Activated naive CD8-positive, alpha-beta T cell treated with anti-CD3 and anti-CD28 coated beads for 36 hours (primary cell): Measurements from ENCODE around the gene UBE3C. TPM values are rescaled to one million over a fixed set of nuclear protein-coding genes. Genes with fewer than 3 reads are reported as not detected.
"Not testable (repeated sequence)": the region's sequence is repeated elsewhere in the genome, so short reads cannot be mapped to it uniquely, and the experiment has no call there.

Experiments used
- DNase-seq: peaks from one replicate; pipeline ENCODE4 v3.0.0; 2021
- H3K27ac Mint-ChIP-seq: one replicate; pipeline ENCODE4 v1.8.0; 2022; ENCODE audit warnings: mild to moderate bottlenecking, moderate library complexity, mixed read lengths
- H3K27me3 Mint-ChIP-seq: one replicate; pipeline ENCODE4 v1.8.0; 2022; ENCODE audit warnings: mild to moderate bottlenecking, mixed read lengths
- H3K36me3 Mint-ChIP-seq: one replicate; pipeline ENCODE4 v1.8.0; 2021; ENCODE audit warnings: mild to moderate bottlenecking, mixed read lengths
- H3K4me1 Mint-ChIP-seq: one replicate; pipeline ENCODE4 v1.8.0; 2021; ENCODE audit warnings: mixed read lengths
- H3K4me3 Mint-ChIP-seq: one replicate; pipeline ENCODE4 v1.8.0; 2022; ENCODE audit warnings: mild to moderate bottlenecking, moderate library complexity, mixed read lengths
- H3K9me3 Mint-ChIP-seq: one replicate; pipeline ENCODE4 v1.8.0; 2022; ENCODE audit warnings: mixed read lengths
- total RNA-seq, 2 experiments: library from RNA; stranded (reverse); gene quantifications; one replicate each; pipeline ENCODE4 v1.2.3, GENCODE V29; 2021

Gene UBE3C
- total RNA-seq, 2 experiments from 2014 or later, result 75.0 to 75.7 TPM

DNA sequence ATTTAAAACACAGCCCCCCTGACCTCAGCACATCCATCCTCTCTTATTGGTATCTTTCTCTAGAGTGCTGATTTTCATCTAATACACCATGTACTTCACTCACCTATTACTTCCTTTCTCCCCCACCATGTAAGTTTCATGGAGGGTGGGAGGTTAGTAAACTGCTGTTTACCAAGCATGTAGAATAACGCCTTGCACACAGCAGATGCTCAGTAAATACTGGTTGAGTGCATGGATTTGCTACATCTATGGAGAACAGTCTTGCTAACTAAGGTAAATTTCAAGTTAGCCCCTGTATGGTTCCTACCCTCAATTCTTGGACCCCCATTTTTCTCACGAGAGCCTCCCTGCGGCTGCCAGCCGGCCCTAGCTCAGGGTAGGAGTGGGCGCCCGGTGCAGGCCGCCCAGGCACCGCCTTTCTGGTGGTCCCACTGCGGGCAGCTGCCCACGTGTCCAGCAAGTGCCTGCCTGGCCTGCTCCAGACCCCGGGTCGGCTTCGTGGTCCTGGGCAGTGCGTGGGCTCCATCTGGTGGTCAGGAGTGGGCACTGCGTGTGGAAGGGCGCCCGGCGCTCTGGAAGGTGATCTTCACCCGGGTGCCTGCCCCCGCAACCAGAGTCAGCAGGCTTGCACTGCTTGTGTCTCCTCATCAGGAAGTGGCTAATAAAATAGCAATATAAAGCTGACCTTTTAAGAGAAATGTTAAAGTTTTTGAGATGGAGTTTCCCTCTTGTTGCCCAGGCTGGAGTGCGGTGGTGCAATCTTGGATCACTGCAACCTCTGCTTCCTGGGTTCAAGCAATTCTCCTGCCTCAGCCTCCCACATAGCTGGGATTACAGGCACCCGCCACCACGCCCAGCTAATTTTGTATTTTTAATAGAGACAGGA is 134.7 kb downstream of the UBE3C start:
- H3K27me3 Mint-ChIP-seq, result peaks cover 11% of the 10 kb centered on the region
- H3K4me3 Mint-ChIP-seq, result no peak overlapping the region

DNA sequence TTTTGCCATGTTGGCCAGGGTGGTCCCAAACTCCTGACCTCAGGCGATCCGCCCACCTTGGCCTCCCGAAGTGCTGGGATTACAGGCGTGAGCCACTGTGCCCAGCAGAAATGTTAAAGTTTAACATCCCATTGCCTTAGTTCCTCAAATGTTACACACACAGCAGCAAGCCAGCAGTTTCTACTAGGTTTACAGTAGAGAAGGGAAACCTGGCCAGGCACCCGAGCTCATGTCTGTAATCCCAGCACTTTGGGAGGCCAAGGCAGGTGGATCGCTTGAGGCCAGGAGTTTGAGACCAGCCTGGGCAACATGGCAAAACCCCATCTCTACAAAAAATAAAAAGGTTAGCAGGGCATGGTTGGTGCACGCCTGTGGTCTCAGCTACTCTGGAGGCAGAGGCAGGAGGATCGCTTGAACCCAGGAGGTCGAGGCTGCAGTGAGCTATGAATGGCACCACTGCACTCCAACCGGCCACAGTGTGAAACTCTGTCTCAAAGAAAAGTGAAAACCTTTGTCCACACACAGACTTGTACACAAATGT is 135.4 kb downstream of the UBE3C start:
- H3K4me1 Mint-ChIP-seq, result peaks cover 16% of the 10 kb centered on the region
- not testable (repeated sequence) for DNase-seq, H3K36me3 Mint-ChIP-seq, H3K9me3 Mint-ChIP-seq, H3K4me3 Mint-ChIP-seq, H3K27ac Mint-ChIP-seq
- peaks cover 12% of the 10 kb centered on the region for H3K27me3 Mint-ChIP-seq

More for the DNA sequence above, 134.7 kb downstream of the UBE3C start:
- H3K4me1 Mint-ChIP-seq, result peaks cover 16% of the 10 kb centered on the region
- H3K27ac Mint-ChIP-seq, result no peak overlapping the region
- H3K9me3 Mint-ChIP-seq, result no peaks in the 10 kb centered on the region
- peaks cover 3% of the 10 kb centered on the region for H3K36me3 Mint-ChIP-seq
- peak; percentile 68 for DNase-seq

DNA sequence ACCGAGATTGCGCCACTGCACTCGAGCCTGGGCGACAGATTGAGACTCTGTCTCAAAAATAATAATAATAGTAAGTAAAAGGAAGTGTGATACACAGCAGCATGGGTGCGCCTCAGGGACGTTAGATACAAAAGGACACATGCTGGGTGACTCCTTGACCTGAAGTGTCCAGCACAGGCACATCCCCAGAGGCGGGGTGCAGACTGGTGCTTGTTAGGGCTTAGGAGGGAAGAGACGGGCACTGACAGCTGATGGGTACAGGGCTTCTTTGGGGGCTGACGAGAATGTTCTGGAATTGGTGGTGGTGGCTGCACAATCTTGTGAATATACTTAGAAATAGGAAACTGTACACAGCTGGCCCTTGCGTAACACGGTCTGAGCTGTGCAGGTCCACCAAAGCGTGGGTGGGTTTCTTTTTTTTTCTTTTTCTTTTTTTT is 136.3 kb downstream of the UBE3C start:
- Mint-ChIP-seq H3K4me1 (peaks cover 16% of the 10 kb centered on the region), H3K27ac (no peak overlapping the region), H3K36me3 (no peaks in the 10 kb centered on the region), H3K27me3 (peaks cover 14% of the 10 kb centered on the region), H3K9me3 (no peaks in the 10 kb centered on the region), H3K4me3 (no peak overlapping the region)
- DNase-seq, result no peak

DNA sequence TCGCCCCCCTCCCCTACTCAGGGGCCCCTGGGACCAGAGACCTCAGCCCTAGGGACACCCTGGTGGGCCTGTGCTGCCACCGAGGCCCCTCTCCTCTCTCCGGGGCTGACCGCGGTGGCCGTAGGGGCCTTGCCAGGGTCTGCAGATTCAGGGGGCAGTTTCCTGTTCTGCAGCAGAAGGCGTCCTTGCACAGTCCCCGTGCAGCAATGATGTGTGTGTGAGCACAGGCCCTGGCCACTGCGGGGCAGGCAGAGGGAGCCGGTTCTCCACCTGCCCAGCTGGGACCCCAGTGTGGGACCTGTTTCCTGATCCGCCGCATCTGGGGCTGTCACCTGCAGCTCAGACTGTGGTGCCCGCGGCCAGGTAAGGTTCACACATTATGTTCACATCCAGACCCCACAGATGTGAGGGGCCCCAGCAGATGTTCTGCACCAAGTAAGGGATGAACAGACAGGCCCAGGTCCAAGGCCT is 137.4 kb downstream of the UBE3C start:
- no peaks in the 10 kb centered on the region for H3K36me3 Mint-ChIP-seq
- no peak for DNase-seq
- H3K27me3 Mint-ChIP-seq, result peaks cover 26% of the 10 kb centered on the region
- H3K4me3 Mint-ChIP-seq, result no peak overlapping the region
- no peaks in the 10 kb centered on the region for H3K9me3 Mint-ChIP-seq
- H3K27ac Mint-ChIP-seq, result peak overlapping the region; percentile 29
- H3K4me1 Mint-ChIP-seq, result peaks cover 16% of the 10 kb centered on the region

DNA sequence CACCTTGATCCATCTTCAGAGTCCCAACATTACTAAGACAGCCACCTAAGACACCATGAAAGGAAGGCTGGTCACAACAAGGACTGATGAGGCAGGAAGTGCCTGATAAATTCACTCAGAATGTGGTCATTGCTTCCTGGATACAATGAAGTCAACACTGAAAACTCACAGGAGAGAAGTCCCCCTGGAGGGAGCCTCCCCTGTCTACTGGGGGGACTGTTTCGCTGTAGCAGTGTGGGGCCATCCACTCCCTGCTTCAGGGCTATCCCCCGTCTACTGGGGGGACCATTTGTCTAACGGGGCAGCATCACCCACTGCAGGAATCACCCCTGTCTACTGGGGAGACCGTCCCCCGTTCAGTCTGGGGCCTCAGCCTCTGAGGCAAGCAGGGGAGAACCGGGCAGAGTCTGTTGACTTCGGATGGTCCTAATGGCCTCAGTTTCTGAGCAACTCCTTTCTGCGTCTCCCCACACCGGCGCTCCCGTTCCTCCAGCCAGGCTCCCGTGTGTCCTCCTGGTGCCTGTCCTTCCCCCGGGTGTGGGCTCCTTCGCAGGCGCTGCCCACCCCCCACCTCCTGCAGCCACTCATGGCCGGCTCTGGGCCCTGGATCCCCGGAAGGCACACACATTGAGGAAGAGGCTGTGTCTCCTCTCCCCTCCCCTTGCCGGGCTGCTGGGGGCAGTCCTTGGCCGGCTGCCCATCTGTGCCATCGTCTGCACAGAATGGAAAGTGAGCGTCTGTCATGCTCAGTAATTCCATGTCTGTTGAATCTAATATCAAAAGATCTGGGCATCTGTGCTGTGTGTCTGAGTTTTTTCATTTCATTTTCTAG is 138.2 kb downstream of the UBE3C start:
- peak overlapping the region; percentile 29 for H3K27ac Mint-ChIP-seq

DNA sequence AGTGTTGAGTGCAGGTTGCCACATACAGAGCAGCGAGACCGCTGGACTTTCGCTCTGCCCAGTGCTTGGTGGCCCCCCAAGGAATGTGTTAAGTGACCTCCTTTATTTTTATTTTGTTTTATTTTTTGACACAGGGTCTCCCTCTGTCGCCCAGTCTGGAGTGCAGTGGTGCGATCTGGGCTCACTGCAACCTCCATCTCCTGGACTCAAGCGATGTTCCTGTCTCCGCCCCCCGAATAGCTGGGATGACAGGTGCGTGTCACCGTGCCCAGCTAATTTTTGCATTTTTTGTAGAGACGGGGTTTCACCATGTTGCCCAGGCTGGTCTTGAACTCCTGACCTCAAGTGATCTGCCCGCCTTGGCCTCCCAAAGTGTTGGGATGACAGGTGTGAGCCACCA is 138.8 kb downstream of the UBE3C start:
- not testable (repeated sequence) for DNase-seq, H3K4me3 Mint-ChIP-seq, H3K27ac Mint-ChIP-seq, H3K36me3 Mint-ChIP-seq, H3K9me3 Mint-ChIP-seq
- Mint-ChIP-seq H3K27me3 (peaks cover 37% of the 10 kb centered on the region), H3K4me1 (peaks cover 16% of the 10 kb centered on the region)

More for the DNA sequence above, 138.2 kb downstream of the UBE3C start:
- Mint-ChIP-seq H3K9me3 (no peaks in the 10 kb centered on the region), H3K4me1 (peaks cover 16% of the 10 kb centered on the region), H3K4me3 (no peak overlapping the region), H3K36me3 (no peaks in the 10 kb centered on the region), H3K27me3 (peaks cover 32% of the 10 kb centered on the region)
- DNase-seq, result no peak

DNA sequence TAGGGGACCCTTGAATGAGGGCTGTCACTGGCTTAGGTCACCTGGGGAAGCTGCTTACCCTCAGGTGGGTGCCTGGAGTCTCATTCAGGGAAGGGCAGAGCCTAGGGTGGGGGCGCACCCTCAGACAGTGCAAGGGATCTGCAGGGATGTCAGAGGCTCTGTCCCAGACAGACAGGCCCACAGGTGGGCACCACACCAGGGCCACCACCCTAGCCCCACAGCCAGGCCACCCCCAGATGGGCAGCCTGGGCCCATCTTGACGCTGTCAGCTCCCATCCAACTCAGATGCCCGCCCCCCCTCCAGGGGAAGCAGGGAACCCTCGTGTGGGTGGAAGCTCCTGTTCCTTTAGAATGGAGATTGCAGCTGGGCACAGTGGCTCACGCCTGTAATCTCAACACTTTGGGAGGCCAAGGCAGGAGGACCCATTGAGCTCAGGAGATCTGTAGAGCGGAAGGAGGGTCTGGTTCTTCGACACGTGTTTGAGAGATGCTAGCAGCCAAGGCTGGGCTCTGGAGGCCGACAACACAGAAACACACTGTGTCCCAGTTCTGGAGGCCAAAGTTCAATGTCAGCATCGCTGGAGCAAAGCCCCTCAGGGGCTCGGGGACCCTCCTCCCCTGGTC is 139.6 kb downstream of the UBE3C start:
- H3K4me3 Mint-ChIP-seq, result no peak overlapping the region
- DNase-seq, result no peak
- no peaks in the 10 kb centered on the region for H3K9me3 Mint-ChIP-seq
- H3K4me1 Mint-ChIP-seq, result peaks cover 16% of the 10 kb centered on the region
- H3K27ac Mint-ChIP-seq, result no peak overlapping the region
- H3K36me3 Mint-ChIP-seq, result no peaks in the 10 kb centered on the region
- H3K27me3 Mint-ChIP-seq, result peaks cover 37% of the 10 kb centered on the region

DNA sequence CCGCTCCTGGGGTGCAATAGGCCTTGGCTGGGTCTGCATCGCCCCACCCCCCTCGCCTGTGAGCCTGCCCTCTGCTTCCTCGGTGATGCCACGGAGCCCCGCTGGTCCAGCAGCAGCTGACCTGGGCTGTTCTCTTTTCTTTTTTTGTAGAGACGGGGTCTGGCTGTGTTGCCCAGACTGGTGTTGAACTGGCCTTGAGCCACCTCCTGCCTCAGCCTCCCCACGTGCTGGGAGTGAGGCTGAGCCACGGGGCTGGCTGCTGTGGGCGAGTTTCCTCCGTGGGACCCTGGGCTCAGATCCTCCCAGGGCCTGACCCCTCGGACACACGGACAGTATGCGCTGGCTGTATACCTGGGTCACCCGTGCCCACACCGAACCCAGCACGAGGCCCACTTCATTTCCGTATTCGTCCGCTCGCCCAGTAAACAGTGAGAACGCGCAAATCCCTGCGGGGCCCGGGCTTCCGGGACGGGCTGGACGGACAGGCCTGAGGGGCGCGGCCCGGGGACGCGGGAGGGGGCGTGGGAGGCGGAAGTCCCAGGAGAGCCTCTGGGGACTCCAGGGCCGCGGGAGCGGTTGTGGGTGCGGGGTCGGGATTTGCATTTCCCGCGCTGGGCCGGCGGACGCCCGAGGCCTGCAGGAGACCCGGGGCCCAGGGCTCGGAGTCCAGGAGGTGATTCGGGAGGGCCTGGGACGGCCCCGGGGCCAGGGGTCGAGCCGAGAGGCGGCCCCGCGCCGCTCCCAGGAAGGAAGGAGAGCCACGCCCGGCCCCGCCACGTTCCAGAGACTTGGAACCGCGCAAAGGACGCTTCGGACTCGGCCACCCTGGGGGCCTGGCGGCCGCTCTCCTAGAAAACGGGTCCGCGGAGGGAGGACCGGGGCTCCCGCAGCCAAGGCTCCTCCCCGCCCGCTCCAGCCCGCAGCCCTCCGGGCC is 140.3 kb downstream of the UBE3C start:
- H3K4me1 Mint-ChIP-seq, result peaks cover 14% of the 10 kb centered on the region
- H3K36me3 Mint-ChIP-seq, result no peaks in the 10 kb centered on the region
- DNase-seq, result no peak
- H3K27ac Mint-ChIP-seq, result no peak overlapping the region
- peaks cover 37% of the 10 kb centered on the region for H3K27me3 Mint-ChIP-seq
- no peak overlapping the region for H3K4me3 Mint-ChIP-seq
- H3K9me3 Mint-ChIP-seq, result peaks cover 4% of the 10 kb centered on the region

DNA sequence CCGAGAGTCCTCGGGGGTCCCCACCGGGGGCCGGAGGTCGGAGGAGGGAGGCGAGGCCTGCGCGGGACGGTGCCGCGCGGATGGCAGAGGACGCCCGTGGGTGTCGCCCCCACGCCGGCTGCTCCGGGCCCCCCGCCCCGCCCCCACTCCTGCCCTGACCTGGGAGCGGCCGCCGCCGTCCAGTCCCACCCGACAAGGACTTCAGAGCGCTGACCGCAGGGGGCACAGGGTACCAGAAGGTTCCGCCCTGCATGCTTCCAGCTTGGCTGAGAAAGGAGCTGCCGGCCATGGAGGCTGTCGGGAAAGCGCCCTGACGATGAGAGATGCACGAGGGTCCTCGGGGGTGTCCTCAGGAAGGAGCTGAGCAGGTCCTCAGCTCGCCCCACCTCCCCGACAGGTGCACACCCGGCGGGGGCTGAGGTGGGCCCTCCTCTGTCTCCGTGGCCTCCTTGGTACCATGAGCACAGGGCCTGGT is 141.1 kb downstream of the UBE3C start:
- Mint-ChIP-seq H3K4me3 (no peak overlapping the region), H3K9me3 (peaks cover 4% of the 10 kb centered on the region), H3K4me1 (peaks cover 14% of the 10 kb centered on the region), H3K27ac (no peak overlapping the region), H3K36me3 (peaks cover 2% of the 10 kb centered on the region), H3K27me3 (peaks cover 37% of the 10 kb centered on the region)
- no peak for DNase-seq

DNA sequence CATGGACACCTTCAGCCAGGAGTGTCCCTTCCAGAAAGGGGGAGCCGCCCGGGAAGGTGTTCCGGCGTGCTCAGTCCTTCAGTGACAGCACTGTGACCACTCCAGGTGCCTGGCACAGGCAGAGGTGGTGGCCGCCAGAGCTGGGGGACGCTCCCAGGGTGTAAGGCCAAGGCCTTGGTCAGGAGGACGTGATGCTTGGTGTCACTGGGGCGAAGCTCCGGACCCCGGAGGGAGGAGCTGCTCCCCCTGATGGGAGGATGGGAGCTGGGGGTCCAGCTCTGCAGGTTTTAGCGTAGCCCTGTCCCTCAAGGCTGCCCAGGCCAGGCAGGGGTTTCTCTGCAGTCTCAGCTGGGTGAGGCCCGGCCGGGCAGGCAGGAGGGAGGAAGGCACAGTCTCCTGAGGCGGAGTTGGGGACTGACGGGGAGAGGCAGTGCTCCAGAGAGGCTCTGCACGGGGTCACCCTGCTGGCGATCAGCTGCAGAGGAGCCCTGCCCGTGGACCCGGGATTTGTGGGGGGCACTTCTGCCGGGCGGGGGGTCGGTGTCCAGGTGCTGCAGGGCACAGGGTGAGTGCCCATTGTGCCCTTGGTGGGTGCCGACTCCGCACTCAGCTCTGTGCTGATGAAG is 141.6 kb downstream of the UBE3C start:
- peaks cover 4% of the 10 kb centered on the region for H3K9me3 Mint-ChIP-seq
- H3K4me3 Mint-ChIP-seq, result no peak overlapping the region
- DNase-seq, result no peak
- H3K4me1 Mint-ChIP-seq, result peaks cover 14% of the 10 kb centered on the region
- peaks cover 37% of the 10 kb centered on the region for H3K27me3 Mint-ChIP-seq
- no peak overlapping the region for H3K27ac Mint-ChIP-seq
- peaks cover 2% of the 10 kb centered on the region for H3K36me3 Mint-ChIP-seq

DNA sequence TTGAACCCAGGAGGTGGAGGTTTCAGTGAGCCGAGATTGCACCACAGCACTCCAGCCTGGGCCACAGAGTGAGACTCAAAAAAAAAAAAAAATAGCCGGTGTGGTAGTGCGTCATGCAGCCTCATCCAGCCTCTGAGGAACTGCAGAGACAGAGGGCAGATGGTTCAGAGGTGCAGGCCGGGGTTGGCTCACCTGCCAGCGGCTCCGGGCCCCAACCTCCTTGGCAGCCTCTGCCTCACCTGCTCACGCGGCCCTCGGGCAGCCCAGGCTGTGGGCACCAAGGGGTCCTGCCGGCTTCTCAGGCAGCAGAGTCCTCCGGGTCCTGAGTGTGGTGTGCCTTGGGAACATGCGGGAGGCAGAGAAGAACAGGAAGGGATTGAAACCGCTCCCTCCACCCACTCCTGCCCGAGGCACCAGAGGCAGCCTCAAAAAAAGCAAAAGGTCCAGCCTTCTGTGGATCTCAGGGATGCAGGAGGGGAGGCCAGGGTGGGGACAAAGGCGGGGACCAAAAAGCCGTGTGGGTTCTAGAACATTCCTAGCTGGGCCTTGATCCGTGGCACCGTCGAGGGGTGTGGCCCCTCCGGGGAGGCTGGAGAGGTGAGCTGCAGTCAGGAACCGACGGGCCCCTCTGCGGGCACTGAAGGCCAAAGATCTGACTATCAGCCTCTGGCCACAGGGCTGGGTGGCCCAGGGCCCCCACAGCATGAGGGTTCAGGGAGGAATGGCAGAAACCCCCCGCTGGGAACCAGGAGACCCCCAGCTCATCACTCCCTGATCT is 142.7 kb downstream of the UBE3C start:
- Mint-ChIP-seq H3K27me3 (peaks cover 37% of the 10 kb centered on the region), H3K36me3 (peaks cover 2% of the 10 kb centered on the region), H3K9me3 (peaks cover 4% of the 10 kb centered on the region), H3K4me3 (no peak overlapping the region), H3K4me1 (peaks cover 14% of the 10 kb centered on the region), H3K27ac (no peak overlapping the region)
- no peak for DNase-seq

DNA sequence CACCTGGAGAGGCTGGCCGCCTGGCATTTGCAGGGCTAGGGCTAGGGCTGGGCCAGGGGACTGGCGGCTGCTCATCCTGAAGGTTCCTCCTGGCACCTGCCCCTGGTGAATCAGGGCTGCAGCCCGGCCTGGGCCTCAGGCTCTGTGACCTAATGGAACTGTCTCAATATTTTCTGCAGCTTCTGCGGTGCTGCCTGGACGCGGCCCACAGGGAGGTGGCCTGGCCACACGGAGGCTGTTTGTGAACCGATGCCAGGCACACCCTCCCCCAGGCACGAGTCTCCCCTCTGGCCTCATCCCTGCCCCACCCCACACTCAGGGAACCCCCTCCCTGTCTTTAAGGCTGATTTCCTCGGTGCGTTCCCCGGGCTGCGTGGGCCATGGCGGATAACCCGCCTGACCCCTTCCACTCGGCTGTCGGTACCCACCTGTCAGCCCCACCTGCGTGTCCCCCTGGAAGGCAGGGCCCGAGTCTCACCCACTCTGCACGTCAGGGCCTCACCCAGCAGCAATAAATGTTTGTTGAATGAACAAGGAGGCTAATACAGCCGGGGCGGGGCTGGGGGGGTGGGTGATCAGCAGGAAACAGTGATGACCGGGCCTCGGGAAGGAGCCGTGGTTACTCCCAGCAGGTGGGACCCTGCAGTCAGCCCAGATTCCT is 143.5 kb downstream of the UBE3C start:
- Mint-ChIP-seq H3K27ac (no peak overlapping the region), H3K4me1 (peaks cover 7% of the 10 kb centered on the region), H3K36me3 (peaks cover 2% of the 10 kb centered on the region), H3K27me3 (peaks cover 36% of the 10 kb centered on the region), H3K9me3 (peaks cover 4% of the 10 kb centered on the region), H3K4me3 (no peak overlapping the region)
- DNase-seq, result no peak
